ENCODE measurements around the gene ABRACL. TPM values are rescaled to one million over a fixed set of nuclear protein-coding genes. Genes with fewer than 3 reads are reported as not detected.

The ABRACL gene
- total RNA-seq, 2 experiments from 2014 or later = 147 to 155 TPM

DNA sequence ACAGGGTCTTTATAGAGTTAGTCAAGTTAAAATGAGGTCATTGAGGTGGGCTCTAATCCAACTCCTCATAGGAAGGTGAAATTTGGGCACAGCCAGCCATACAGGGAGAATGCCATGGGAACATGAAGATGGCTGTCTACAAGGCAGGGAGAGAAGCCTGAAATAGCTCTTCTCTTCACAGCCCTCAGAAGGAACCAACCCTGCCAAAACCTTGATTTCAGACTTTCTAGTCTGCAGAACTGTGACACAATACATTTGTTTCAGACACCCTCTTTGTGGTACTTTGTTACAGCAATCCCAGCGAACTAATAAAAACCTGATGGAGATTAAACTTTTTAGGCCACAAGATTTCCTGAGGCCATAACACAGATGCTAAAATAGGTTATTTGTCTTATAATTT is 63.3 kb downstream of the ABRACL start:
- TF ChIP-seq, protein P1, sequence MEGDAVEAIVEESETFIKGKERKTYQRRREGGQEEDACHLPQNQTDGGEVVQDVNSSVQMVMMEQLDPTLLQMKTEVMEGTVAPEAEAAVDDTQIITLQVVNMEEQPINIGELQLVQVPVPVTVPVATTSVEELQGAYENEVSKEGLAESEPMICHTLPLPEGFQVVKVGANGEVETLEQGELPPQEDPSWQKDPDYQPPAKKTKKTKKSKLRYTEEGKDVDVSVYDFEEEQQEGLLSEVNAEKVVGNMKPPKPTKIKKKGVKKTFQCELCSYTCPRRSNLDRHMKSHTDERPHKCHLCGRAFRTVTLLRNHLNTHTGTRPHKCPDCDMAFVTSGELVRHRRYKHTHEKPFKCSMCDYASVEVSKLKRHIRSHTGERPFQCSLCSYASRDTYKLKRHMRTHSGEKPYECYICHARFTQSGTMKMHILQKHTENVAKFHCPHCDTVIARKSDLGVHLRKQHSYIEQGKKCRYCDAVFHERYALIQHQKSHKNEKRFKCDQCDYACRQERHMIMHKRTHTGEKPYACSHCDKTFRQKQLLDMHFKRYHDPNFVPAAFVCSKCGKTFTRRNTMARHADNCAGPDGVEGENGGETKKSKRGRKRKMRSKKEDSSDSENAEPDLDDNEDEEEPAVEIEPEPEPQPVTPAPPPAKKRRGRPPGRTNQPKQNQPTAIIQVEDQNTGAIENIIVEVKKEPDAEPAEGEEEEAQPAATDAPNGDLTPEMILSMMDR (IDR thresholded peaks at IDR 0.05) = no peak
- DNase-seq (no peak), ATAC-seq (no peak)
- Mint-ChIP-seq H3K27ac (no peak overlapping the region), H3K4me3 (no peak overlapping the region), H3K27me3 (no peaks in the 10 kb centered on the region), H3K9me3 (peaks cover 3% of the 10 kb centered on the region), H3K4me1 (ENCODE audit: low read depth) (no peaks in the 10 kb centered on the region), H3K36me3 (ENCODE audit: low read depth) (no peaks in the 10 kb centered on the region)
- POLR2A ChIA-PET = no interaction called here
- intact Hi-C loops (cut with micrococcal nuclease) = no loop called here
- CTCF ChIA-PET = interaction anchor here (1.2 kb wide), 1 partner anchor 14 kb away, joined by 3 read pairs; no protein-coding TSS in a partner anchor

Other genes with a start within 250 kb of the ABRACL start
- not detected for gene ECT2L, start 232.7 kb upstream of the ABRACL start, total RNA-seq
- 10 to 100 TPM; 44.9 to 46.6 TPM for gene REPS1, start 40.5 kb upstream of the ABRACL start, total RNA-seq
- 10 to 100 TPM; 45.4 to 47.1 TPM for gene HECA, start 106.3 kb downstream of the ABRACL start, total RNA-seq